ENCODE measurements around the gene S100A3.
A peak's percentile ranks its signal among the peaks of the same experiment; 100 is the strongest.
"Not testable (repeated sequence)": the region's sequence is repeated elsewhere in the genome, so short reads cannot be mapped to it uniquely, and the experiment has no call there.

Gene S100A3

GRCh38 chr1:153520818-153521476 is 28.1 kb downstream of the S100A3 start:
- no peak overlapping the region for H3K4me3 ChIP-seq (ENCODE audit: low read depth, low read length)
- no peak for DNase-seq (ENCODE audit: low read depth)

DNA sequence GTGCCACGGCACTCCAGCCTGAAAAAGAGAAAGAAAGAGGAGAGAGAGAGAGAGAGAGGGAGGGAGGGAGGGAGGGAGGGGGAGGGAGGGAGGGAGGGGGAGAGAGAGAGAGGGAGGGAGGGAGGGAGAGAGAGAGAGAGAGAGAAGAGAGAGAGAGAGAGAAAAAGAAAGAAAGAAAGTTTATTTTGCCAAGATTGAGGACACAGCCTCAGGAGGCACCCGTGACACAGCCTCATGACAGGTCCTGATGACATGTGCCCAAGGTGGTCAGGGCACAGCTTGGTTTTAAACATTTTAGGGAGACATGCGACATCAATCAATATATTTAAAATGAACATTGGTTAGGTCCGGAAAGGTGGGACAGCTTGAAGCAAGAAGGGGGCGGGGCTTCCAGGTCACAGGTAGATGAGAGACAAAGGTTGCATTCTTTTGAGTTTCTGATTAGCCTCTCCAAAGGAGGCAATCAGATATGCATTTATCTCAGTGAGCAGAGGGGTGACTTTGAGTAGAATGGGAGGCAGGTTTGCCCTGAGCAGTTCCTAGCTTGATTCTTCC is 28.8 kb downstream of the S100A3 start:
- not testable (repeated sequence) for DNase-seq (ENCODE audit: low read depth)

DNA sequence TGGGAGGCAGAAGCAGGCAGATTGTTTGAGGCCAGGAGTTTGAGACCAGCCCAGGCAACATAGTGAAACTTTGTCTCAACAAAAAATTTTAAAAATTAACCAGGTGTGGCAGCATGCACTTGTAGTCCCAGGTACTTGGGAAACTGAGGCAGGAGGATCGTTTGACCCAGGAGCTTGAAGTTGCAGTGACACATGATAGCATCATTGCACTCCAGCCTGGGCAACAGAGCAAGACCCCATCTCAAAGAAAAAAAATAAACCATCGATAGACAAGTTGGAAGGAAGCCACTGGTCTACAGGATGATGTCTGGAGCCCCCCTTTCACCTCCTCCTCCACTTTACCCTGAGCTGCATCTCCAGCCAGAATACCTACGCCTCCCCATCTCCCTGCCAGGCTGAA is 29.8 kb downstream of the S100A3 start:
- no peak for DNase-seq (ENCODE audit: low read depth)
- H3K4me3 ChIP-seq (ENCODE audit: low read depth, low read length) = no peak overlapping the region

More for the DNA sequence above, 28.8 kb downstream of the S100A3 start:
- not testable (repeated sequence) for H3K4me3 ChIP-seq (ENCODE audit: low read depth, low read length)

GRCh38 chr1:153515504-153516394 is 33.3 kb downstream of the S100A3 start:
- DNase-seq (ENCODE audit: low read depth) = no peak
- H3K4me3 ChIP-seq (ENCODE audit: low read depth, low read length) = no peak overlapping the region

- no peak overlapping the region for H3K4me3 ChIP-seq (ENCODE audit: low read depth, low read length)
- DNase-seq (ENCODE audit: low read depth) = no peak
Measured at GRCh38 chr1:153513666-153514065, 35.4 kb downstream of the S100A3 start.

- no peak for DNase-seq (ENCODE audit: low read depth)
- no peak overlapping the region for H3K4me3 ChIP-seq (ENCODE audit: low read depth, low read length)
Measured at GRCh38 chr1:153513023-153513422, 36.0 kb downstream of the S100A3 start.

- no peak overlapping the region for H3K4me3 ChIP-seq (ENCODE audit: low read depth, low read length)
- DNase-seq (ENCODE audit: low read depth) = no peak
Measured at GRCh38 chr1:153510984-153511410, 38.1 kb downstream of the S100A3 start.

DNA sequence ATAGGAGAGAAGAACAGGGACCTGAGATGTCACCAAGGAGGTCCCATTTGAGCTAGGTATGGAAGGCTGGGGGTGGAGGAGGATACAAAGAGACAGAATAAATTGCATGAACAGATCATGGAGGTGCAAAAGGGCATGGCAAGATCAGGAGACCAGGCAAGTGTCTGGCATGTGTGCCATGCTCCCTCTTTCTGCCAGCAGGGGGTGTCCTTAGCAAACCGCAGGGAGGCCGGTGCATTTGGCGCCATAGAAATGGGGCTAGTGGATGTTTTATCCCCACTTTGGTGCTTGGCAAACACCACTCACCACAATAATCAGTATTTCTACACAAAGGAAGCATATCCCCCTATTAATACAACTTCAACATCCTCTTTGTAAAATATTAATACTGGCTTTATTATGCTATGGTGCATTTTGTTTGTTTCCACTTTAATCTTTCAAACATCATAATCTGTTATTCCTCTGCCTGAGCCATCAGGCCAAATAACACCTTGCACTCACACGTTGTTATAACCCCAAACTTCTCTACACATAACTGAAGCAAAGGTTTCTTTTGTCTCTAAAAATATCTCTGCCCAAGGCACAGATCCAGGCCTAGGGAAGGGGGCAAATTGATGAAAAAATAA is 39.2 kb downstream of the S100A3 start:
- DNase-seq (ENCODE audit: low read depth) = no peak

GRCh38 chr1:153509036-153509435 is 40.0 kb downstream of the S100A3 start:
- DNase-seq (ENCODE audit: low read depth) = no peak
- no peak overlapping the region for H3K4me3 ChIP-seq (ENCODE audit: low read depth, low read length)

More for the DNA sequence above, 39.2 kb downstream of the S100A3 start:
- H3K4me3 ChIP-seq (ENCODE audit: low read depth, low read length) = no peak overlapping the region

DNA sequence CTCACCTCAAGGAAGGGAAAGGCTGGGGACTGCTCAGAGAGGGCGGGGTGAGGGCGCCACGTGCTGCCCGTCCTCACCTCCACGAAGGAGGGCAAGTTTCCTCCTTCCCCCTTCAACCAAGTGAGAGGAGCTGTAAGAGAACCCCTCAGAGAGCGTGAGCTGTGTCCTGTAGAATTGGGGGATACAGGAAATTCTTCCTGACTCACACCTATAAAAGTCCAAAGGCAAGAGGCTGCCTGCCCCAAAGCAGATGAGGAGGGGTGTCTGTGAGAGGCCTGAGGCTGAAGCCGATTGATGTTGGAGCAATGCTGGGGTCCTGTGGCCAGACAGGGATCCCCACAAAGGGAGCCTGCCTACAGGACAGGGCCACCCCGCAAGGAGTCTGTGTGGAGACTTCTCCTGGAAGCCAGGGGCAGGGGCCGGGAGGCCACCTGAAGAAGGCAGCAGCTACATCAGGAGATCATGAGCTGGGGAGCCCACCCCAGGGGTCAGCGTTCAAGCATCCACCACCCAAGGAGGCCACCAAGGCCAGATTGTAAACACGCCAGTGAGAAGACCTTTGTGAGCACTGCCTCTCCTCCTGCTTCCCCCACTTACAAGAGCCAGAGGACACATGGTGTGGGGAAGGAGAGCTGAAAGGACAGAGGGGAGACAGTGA is 41.0 kb downstream of the S100A3 start:
- no peak overlapping the region for H3K4me3 ChIP-seq (ENCODE audit: low read depth, low read length)
- DNase-seq (ENCODE audit: low read depth) = no peak

DNA sequence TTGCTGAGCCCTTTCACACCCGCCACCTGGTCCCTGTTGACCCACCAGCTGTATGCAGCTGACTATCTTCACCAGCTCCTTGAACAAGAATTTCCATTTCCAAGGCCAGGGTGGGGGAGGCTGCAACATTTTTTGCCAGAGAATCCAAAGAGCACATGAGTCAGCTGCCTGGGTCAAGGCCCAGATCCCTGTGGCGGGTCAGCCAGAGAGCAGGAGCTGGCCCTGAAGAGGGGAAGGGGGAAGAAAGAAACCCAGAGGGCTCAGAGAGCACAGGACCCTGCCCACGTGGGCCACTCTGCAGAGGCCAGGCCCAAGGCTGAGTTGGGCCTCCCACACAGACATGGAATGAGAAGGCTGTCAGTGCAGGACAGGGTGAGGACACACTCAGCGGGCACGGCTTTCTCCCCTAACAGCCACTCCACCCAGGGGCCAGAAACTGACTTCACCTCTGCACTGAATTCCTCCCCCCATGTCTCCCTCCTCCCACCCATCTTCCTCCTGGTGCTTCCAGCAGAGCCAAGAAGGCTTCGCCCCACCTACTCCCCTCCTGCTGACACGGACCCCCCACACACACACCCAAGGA is 42.1 kb downstream of the S100A3 start:
- H3K4me3 ChIP-seq (ENCODE audit: low read depth, low read length) = no peak overlapping the region
- peak; percentile 64 for DNase-seq (ENCODE audit: low read depth)

DNA sequence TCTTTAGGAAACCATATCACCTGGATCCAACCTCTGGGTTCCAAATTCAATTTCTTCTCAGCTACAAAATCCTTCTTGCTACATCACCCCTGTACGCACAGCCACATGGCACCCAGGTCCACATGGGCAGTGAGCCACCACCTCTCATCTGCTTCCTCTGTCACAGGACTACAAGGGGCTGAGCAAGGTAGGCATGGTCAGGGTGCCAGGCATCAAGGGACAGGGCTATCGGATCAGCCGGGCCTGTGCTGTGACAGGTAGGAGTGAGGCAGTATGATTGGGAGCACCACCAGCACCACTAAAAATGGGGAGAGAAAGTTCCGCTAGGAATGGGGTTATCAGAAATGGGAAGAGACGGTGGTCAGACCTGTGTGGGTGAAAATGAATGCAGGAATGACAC is 42.7 kb downstream of the S100A3 start:
- DNase-seq (ENCODE audit: low read depth) = no peak
- no peak overlapping the region for H3K4me3 ChIP-seq (ENCODE audit: low read depth, low read length)

DNA sequence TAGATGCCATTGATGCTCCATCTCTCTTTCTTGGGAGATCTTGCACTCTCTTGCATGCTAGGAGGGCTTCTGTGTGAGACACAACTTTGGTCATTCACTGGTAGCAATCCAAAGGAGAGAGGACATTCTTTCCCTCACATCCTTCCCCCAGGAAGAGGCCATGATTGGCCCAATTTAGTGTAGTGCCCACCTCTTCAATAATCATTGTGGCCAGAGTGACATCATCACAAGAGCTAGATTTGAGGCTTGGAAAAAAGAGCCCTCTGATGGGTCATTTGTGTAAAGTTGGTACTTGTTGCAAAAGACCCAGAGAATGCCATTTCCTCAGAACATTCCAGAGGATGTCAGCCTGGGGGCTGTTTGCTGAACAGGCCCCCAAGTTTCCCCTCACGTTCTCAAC is 43.5 kb downstream of the S100A3 start:
- H3K4me3 ChIP-seq (ENCODE audit: low read depth, low read length) = no peak overlapping the region
- no peak for DNase-seq (ENCODE audit: low read depth)

DNA sequence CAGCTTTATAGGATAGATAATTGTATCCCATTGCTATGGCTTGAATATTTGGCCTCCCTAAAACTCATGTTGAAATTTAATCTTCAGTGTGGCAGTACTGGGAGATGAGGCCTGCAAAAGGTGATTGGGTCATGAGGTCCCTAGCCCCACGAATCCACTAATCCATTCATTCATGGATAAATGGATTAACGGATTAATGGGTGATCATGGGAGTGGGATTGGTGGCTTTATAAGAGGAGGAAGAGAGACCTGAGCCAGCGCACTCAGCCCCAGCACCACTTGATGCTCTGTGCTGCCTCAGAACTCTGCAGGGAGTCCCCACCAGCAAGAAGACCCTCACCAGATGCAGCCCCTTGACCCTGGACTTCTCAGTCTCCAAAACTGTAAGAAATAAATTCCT is 45.3 kb downstream of the S100A3 start:
- no peak overlapping the region for H3K4me3 ChIP-seq (ENCODE audit: low read depth, low read length)
- no peak for DNase-seq (ENCODE audit: low read depth)

DNA sequence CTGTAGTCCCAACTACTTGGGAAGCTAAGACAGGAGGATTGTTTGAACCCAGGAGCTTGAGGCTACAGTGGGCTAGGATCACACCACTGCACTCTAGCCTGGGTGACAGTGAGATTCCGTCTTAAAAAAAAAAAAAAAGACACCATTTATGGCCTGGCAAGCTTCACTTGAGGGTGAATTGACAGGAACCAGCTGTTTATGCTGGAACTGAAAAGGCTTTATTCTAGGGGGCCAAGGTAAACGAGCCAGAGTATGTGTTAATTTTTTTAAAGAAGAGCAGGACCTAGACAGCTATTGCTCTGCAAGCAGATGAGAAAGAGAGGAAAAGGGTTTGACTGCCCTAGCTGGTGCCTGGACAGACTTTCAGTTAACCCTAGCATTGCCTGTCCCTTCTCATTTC is 50.3 kb downstream of the S100A3 start:
- DNase-seq (ENCODE audit: low read depth) = no peak
- H3K4me3 ChIP-seq (ENCODE audit: low read depth, low read length) = no peak overlapping the region
